Neural progenitor cell (in vitro differentiated cells): ENCODE data around the gene DPT. TPM values are rescaled to one million over a fixed set of nuclear protein-coding genes. Genes with fewer than 3 reads are reported as not detected.
"Not testable (repeated sequence)": the region's sequence is repeated elsewhere in the genome, so short reads cannot be mapped to it uniquely, and the experiment has no call there.

Source experiments
- DNase-seq: peaks from one replicate; pipeline ENCODE4 v3.0.0-alpha.2; 2016; ENCODE audit warnings: low spot score
- H2AFZ ChIP-seq: fragments of 200-600 bp; sonication (generic); replicated peaks from 2 replicates; pipeline ENCODE4 v1.6.1; 2016; ENCODE audit warnings: antibody characterized with exemption
- H3F3A ChIP-seq: fragments of 200-600 bp; sonication (generic); 2 replicates; pipeline ENCODE4 v1.6.1; 2016; ENCODE audit warnings: antibody characterized with exemption, low read depth
- H3K27ac ChIP-seq: fragments of 200-600 bp; sonication (generic); 2 replicates; pipeline ENCODE4 v1.5.1; 2016; ENCODE audit warnings: mild to moderate bottlenecking
- H3K27me3 ChIP-seq: fragments of 200-600 bp; sonication (generic); 2 replicates; pipeline ENCODE4 v1.6.1; 2016; ENCODE audit warnings: mild to moderate bottlenecking, moderate library complexity
- H3K36me3 ChIP-seq: fragments of 200-600 bp; sonication (generic); 2 replicates; pipeline ENCODE4 v1.5.1; 2016
- H3K4me1 ChIP-seq: fragments of 200-600 bp; sonication (generic); 2 replicates; pipeline ENCODE4 v1.6.1; 2016; ENCODE audit warnings: mixed run types
- H3K4me2 ChIP-seq: fragments of 200-600 bp; sonication (generic); 2 replicates; pipeline ENCODE4 v1.6.1; 2016
- H3K4me3 ChIP-seq: fragments of 200-600 bp; sonication (generic); 2 replicates; pipeline ENCODE4 v1.5.1; 2016
- H3K79me2 ChIP-seq: fragments of 200-600 bp; sonication (generic); 2 replicates; pipeline ENCODE4 v1.6.1; 2016; ENCODE audit warnings: low read depth
- H3K9ac ChIP-seq: fragments of 200-600 bp; sonication (generic); 2 replicates; pipeline ENCODE4 v1.6.1; 2016
- H3K9me3 ChIP-seq: fragments of 200-600 bp; sonication (generic); 2 replicates; pipeline ENCODE4 v1.5.1; 2016; ENCODE audit warnings: low read depth
- H4K20me1 ChIP-seq: fragments of 200-600 bp; sonication (generic); 2 replicates; pipeline ENCODE4 v1.6.1; 2016; ENCODE audit warnings: low read depth
- H3K27ac Mint-ChIP-seq: 3 replicates; pipeline ENCODE4 v1.8.0; 2021; ENCODE audit warnings: mixed read lengths
- H3K27me3 Mint-ChIP-seq: 2 replicates; pipeline ENCODE4 v1.8.0; 2022; ENCODE audit warnings: low read depth, mild to moderate bottlenecking, inconsistent platforms, moderate library complexity, mixed read lengths; ENCODE audit not compliant: insufficient read depth
- H3K36me3 Mint-ChIP-seq: 3 replicates; pipeline ENCODE4 v1.8.0; 2021; ENCODE audit warnings: mixed read lengths
- H3K4me1 Mint-ChIP-seq: 3 replicates; pipeline ENCODE4 v1.8.0; 2021; ENCODE audit warnings: mixed read lengths
- H3K4me3 Mint-ChIP-seq: 3 replicates; pipeline ENCODE4 v1.8.0; 2021; ENCODE audit warnings: mild to moderate bottlenecking, moderate library complexity, mixed read lengths
- H3K9me3 Mint-ChIP-seq: 3 replicates; pipeline ENCODE4 v1.8.0; 2020; ENCODE audit warnings: mixed read lengths
- CTCF ChIP-seq: fragments of 200-600 bp; sonication (generic); IDR thresholded peaks from 2 replicates; pipeline ENCODE4 v1.5.1; 2017; ENCODE audit warnings: antibody characterized with exemption, mild to moderate bottlenecking
- EZH2 ChIP-seq: fragments of 200-600 bp; sonication (generic); IDR thresholded peaks from 2 replicates; pipeline ENCODE4 v1.6.1; 2017; ENCODE audit warnings: antibody characterized with exemption, mild to moderate bottlenecking, moderate library complexity
- EZH2phosphoT487 ChIP-seq: fragments of 200-600 bp; sonication (generic); IDR thresholded peaks from 2 replicates; pipeline ENCODE4 v1.6.1; 2017; ENCODE audit warnings: antibody characterized with exemption
- total RNA-seq: library from RNA; depleted of rRNA; stranded (reverse); fragments of >200 nt; gene quantifications from 2 replicates; pipeline ENCODE4 v1.2.3, GENCODE V29; 2015; ENCODE audit warnings: low replicate concordance

Gene DPT
- total RNA-seq, 1 donor from 2014 or later = not detected

GRCh38 chr1:168772428-168773060 is 43.5 kb upstream of the DPT start:
- Histone ChIP-seq H2AFZ (no peak overlapping the region), H3K36me3 (no peaks in the 10 kb centered on the region), H3K9me3 (no peaks in the 10 kb centered on the region), H3K9ac (no peak overlapping the region), H3K4me2 (no peak overlapping the region), H4K20me1 (no peaks in the 10 kb centered on the region), H3K4me1 (no peaks in the 10 kb centered on the region), H3K27ac (no peak overlapping the region), H3F3A (no peaks in the 10 kb centered on the region), H3K27me3 (no peaks in the 10 kb centered on the region), H3K4me3 (no peak overlapping the region), H3K79me2 (no peaks in the 10 kb centered on the region)
- Mint-ChIP-seq H3K27ac (no peak overlapping the region), H3K36me3 (no peaks in the 10 kb centered on the region), H3K9me3 (no peaks in the 10 kb centered on the region), H3K4me1 (no peaks in the 10 kb centered on the region), H3K4me3 (no peak overlapping the region), H3K27me3 (peaks cover 3% of the 10 kb centered on the region)
- TF ChIP-seq CTCF = no peak
- TF ChIP-seq EZH2 = no peak
- no peak for TF ChIP-seq EZH2phosphoT487
- no peak for DNase-seq

GRCh38 chr1:168771104-168771630 is 42.2 kb upstream of the DPT start:
- no peaks in the 10 kb centered on the region for H3K4me1 ChIP-seq
- Mint-ChIP-seq H3K4me3 (no peak overlapping the region), H3K4me1 (no peaks in the 10 kb centered on the region), H3K27me3 (peaks cover 3% of the 10 kb centered on the region), H3K36me3 (no peaks in the 10 kb centered on the region), H3K27ac (no peak overlapping the region), H3K9me3 (no peaks in the 10 kb centered on the region)
- no peaks in the 10 kb centered on the region for H3K79me2 ChIP-seq
- no peaks in the 10 kb centered on the region for H3K27me3 ChIP-seq
- no peaks in the 10 kb centered on the region for H3K9me3 ChIP-seq
- H4K20me1 ChIP-seq = no peaks in the 10 kb centered on the region
- H2AFZ ChIP-seq = no peak overlapping the region
- no peak overlapping the region for H3K4me2 ChIP-seq
- no peak overlapping the region for H3K4me3 ChIP-seq
- H3F3A ChIP-seq = no peaks in the 10 kb centered on the region
- no peak overlapping the region for H3K9ac ChIP-seq
- no peaks in the 10 kb centered on the region for H3K36me3 ChIP-seq
- H3K27ac ChIP-seq = no peak overlapping the region
- DNase-seq = no peak
- TF ChIP-seq CTCF (no peak), EZH2 (no peak), EZH2phosphoT487 (no peak)

GRCh38 chr1:168769893-168770292 is 40.9 kb upstream of the DPT start:
- not testable (repeated sequence) for H3K27me3 Mint-ChIP-seq, H3K4me3 ChIP-seq, H3K4me1 ChIP-seq, H3K27ac Mint-ChIP-seq, H3K9ac ChIP-seq, H3K4me2 ChIP-seq, H3K27me3 ChIP-seq, H3K79me2 ChIP-seq, H3K9me3 Mint-ChIP-seq, H3K4me1 Mint-ChIP-seq, H3K36me3 ChIP-seq, H3K36me3 Mint-ChIP-seq, H3F3A ChIP-seq, DNase-seq, H2AFZ ChIP-seq, H4K20me1 ChIP-seq, H3K27ac ChIP-seq, H3K4me3 Mint-ChIP-seq, H3K9me3 ChIP-seq

- H3K9me3 Mint-ChIP-seq = no peaks in the 10 kb centered on the region
- H3K4me2 ChIP-seq = no peak overlapping the region
- H3K36me3 ChIP-seq = no peaks in the 10 kb centered on the region
- H3K36me3 Mint-ChIP-seq = no peaks in the 10 kb centered on the region
- no peak for DNase-seq
- no peak overlapping the region for H3K9ac ChIP-seq
- no peaks in the 10 kb centered on the region for H3K4me1 ChIP-seq
- no peaks in the 10 kb centered on the region for H4K20me1 ChIP-seq
- H3K27ac Mint-ChIP-seq = no peak overlapping the region
- H3K27ac ChIP-seq = no peak overlapping the region
- TF ChIP-seq EZH2 (no peak), CTCF (no peak), EZH2phosphoT487 (no peak)
- H2AFZ ChIP-seq = no peak overlapping the region
- H3K4me1 Mint-ChIP-seq = no peaks in the 10 kb centered on the region
- no peaks in the 10 kb centered on the region for H3K27me3 ChIP-seq
- peaks cover 3% of the 10 kb centered on the region for H3K27me3 Mint-ChIP-seq
- no peaks in the 10 kb centered on the region for H3K79me2 ChIP-seq
- H3K4me3 Mint-ChIP-seq = no peak overlapping the region
- H3F3A ChIP-seq = no peaks in the 10 kb centered on the region
- no peak overlapping the region for H3K4me3 ChIP-seq
- no peaks in the 10 kb centered on the region for H3K9me3 ChIP-seq
Observed at GRCh38 chr1:168767894-168768584, 39.0 kb upstream of the DPT start.
